ENCODE data around the gene N4BP2.

DNA sequence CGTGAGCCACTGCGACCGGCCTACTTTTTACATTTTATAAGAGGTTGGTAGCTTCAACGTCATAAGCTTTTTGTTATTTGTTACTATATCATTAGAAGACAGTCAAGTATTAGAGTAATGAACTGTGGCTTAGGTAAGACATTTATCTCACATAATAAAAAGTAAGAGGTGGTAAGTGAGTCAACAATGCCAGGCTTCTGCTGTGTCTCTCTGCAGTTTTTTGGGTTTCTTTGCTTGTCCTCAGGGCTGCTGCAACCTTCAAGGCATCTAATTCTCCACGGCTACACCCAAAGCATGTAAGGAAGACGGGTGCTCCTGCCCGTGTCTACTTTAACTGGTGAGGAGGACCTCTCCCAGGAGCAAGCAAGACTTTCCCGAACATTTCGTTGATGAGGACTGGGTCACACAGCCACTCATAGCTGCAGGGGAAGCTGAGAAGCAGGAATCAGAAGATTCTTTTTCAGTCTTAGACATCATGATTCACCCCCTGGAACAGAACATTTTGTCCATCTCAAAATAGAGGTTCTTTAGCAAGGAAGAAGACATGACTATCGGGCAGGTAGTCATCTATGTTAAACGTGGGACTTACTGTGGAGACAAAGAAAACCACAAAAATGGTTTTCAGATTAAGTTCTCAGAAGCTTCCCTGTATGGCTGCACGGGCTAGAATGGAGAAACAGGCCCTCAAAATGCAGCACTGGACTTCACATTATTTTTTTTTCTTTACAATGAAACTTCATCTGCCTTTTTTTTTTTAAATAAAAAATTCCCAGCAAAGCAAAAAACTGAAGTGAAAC lies 127.2 kb downstream of the N4BP2 start:
- TF ChIP-seq, protein P1, sequence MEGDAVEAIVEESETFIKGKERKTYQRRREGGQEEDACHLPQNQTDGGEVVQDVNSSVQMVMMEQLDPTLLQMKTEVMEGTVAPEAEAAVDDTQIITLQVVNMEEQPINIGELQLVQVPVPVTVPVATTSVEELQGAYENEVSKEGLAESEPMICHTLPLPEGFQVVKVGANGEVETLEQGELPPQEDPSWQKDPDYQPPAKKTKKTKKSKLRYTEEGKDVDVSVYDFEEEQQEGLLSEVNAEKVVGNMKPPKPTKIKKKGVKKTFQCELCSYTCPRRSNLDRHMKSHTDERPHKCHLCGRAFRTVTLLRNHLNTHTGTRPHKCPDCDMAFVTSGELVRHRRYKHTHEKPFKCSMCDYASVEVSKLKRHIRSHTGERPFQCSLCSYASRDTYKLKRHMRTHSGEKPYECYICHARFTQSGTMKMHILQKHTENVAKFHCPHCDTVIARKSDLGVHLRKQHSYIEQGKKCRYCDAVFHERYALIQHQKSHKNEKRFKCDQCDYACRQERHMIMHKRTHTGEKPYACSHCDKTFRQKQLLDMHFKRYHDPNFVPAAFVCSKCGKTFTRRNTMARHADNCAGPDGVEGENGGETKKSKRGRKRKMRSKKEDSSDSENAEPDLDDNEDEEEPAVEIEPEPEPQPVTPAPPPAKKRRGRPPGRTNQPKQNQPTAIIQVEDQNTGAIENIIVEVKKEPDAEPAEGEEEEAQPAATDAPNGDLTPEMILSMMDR (IDR thresholded peaks at IDR 0.05; ENCODE audit: low read length): no peak
- TF ChIP-seq EZH2 (IDR thresholded peaks at IDR 0.05; ENCODE audit: borderline replicate concordance, low read length): no peak

Measured in OCI-LY1 (cell line).